ENCODE results near the gene NACC2. TPM values are rescaled to one million over a fixed set of nuclear protein-coding genes. Genes with fewer than 3 reads are reported as not detected.
A peak's percentile ranks its signal among the peaks of the same experiment; 100 is the strongest.

Gene NACC2
- total RNA-seq, 4 donors from 2014 or later, result 45.6 to 55.7 (median 49.8) TPM

DNA sequence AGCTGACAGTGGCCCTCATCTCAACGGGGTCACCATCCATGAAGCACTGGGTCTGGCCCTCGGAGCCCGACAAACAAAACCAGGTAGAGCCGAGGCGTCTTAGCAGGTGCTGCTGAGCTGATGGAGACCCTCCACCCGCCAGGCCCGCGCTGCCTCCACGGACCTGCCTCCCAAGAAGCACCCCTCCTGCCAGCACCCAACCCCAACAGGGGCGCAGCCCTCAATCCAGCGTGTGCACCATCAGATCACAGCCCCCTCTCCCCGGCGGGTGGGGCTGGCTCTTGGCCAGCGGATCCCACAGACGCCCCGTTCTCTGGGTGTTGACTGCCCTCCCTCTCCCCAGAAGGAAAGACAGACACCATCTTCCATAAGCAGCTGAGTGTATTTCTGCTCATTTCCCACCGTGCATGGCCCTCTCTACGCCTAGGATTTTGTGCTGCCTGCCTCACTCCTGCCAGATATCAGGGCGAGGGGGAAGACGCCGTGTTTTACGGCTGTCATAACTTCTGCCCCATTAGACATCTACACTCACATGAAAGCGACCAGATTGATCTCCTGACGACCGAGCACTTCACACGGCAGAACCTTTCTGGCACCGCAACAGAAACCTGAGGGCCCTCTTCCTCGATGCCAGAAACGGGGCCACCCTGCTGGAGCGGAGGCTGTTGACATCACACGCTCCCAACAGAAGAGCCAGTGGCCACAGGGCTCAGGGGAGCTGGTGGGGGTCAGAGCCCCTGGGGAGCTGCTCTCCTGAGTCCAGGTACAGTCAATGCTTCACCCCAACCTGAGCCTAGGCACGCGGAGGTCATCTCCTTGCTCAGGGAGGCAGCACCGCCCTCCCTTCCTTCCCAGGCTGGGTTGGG is 12.4 kb downstream of the NACC2 start:
- no peak overlapping the region for H3K4me3 ChIP-seq
- no peaks in the 10 kb centered on the region for H3K27me3 ChIP-seq
- H3K27ac ChIP-seq, result no peak overlapping the region
- peaks cover 0 to 96% (median 32%) of the 10 kb centered on the region in 4 donors for H3K4me1 ChIP-seq
- H3K9me3 ChIP-seq, result no peaks in the 10 kb centered on the region
- H3K36me3 ChIP-seq, result peaks cover 0 to 16% (median 0%) of the 10 kb centered on the region in 3 donors
- DNase-seq (ENCODE audit: low spot score in 2 of 2), result no peak
- WGBS, 2 donors, result 74 to 81% methylated on average over 27 to 28 of the region's 34 CpGs
- TF ChIP-seq EP300 (IDR thresholded peaks at IDR 0.05) (no peak), POLR2A (IDR thresholded peaks at IDR 0.05) (no peak), CTCF (IDR thresholded peaks at IDR 0.05) (no peak)

- no peak overlapping the region for H3K4me3 ChIP-seq
- TF ChIP-seq CTCF (IDR thresholded peaks at IDR 0.05), result no peak
- TF ChIP-seq POLR2A (IDR thresholded peaks at IDR 0.05), result no peak
- no peak for TF ChIP-seq EP300 (IDR thresholded peaks at IDR 0.05)
- peaks cover 0 to 96% (median 29%) of the 10 kb centered on the region in 4 donors for H3K4me1 ChIP-seq
- H3K36me3 ChIP-seq, result peaks cover 0 to 16% (median 0%) of the 10 kb centered on the region in 3 donors
- H3K27me3 ChIP-seq, result no peaks in the 10 kb centered on the region
- H3K27ac ChIP-seq, result peak overlapping the region in 1 of 4 donors; percentile 22
- H3K9me3 ChIP-seq, result no peaks in the 10 kb centered on the region
- 80 to 92% methylated on average over 8 to 18 of the region's 24 CpGs for WGBS, 2 donors
- DNase-seq (ENCODE audit: low spot score in 2 of 2), result no peak
Measured at GRCh38 chr9:136081826-136082495, 13.1 kb downstream of the NACC2 start.

GRCh38 chr9:136081113-136081825 is 13.8 kb downstream of the NACC2 start:
- Histone ChIP-seq H3K4me3 (no peak overlapping the region), H3K27me3 (no peaks in the 10 kb centered on the region), H3K9me3 (no peaks in the 10 kb centered on the region), H3K27ac (peak overlapping the region in 1 of 4 donors; percentile 22), H3K36me3 (peaks cover 0 to 17% (median 0%) of the 10 kb centered on the region in 3 donors), H3K4me1 (peaks cover 0 to 95% (median 25%) of the 10 kb centered on the region in 4 donors)
- no peak for DNase-seq (ENCODE audit: low spot score in 2 of 2)
- 67 to 71% methylated on average over 11 to 25 of the region's 27 CpGs for WGBS, 2 donors
- no peak for TF ChIP-seq CTCF (IDR thresholded peaks at IDR 0.05)
- peak in 1 of 2 donors; percentile 11 for TF ChIP-seq EP300 (IDR thresholded peaks at IDR 0.05)

DNA sequence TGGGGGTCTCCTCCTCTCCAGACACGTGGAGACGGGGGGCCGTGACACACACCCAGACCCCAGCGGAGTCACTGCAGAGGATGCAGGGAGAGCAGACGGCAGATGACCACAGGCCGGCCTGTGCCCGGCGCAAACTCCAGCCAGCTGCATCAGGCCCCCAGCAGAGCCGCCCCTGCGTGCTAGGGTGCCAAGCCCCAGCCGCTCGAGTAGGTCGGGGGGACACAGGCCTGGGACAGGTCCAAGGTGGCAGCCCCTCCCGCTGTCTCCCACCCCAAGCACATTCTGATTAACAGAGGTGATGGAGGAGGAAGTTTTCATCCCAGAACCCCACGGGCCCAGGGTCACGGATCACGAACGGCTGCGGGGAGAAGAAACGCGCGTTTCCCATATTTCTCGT is 14.4 kb downstream of the NACC2 start:
- no peak for DNase-seq (ENCODE audit: low spot score in 2 of 2)
- peaks cover 0 to 23% (median 0%) of the 10 kb centered on the region in 3 donors for H3K36me3 ChIP-seq
- no peaks in the 10 kb centered on the region for H3K27me3 ChIP-seq
- H3K4me3 ChIP-seq, result no peak overlapping the region
- H3K27ac ChIP-seq, result peak overlapping the region in 1 of 4 donors; percentile 14
- H3K9me3 ChIP-seq, result no peaks in the 10 kb centered on the region
- TF ChIP-seq EP300 (IDR thresholded peaks at IDR 0.05) (no peak), CTCF (IDR thresholded peaks at IDR 0.05) (no peak), POLR2A (IDR thresholded peaks at IDR 0.05) (no peak)
- H3K4me1 ChIP-seq, result peaks cover 0 to 93% (median 20%) of the 10 kb centered on the region in 4 donors
- 81 to 87% methylated on average over 11 to 16 of the region's 23 CpGs for WGBS, 2 donors
